BE2C (cell line): Measurements from ENCODE around the gene TAF12.

Experiments
- DNase-seq: peaks from one replicate; pipeline ENCODE4 v3.0.0-alpha.2; 2020
- H3K27me3 ChIP-seq: fragments of 250-450 bp; sonication (Bioruptor Pico); 2 replicates; pipeline ENCODE4 v1.5.1; 2020; ENCODE audit warnings: mild to moderate bottlenecking
- H3K36me3 ChIP-seq: fragments of 250-450 bp; sonication (Bioruptor Pico); 2 replicates; pipeline ENCODE4 v1.5.1; 2020; ENCODE audit warnings: mild to moderate bottlenecking
- H3K4me1 ChIP-seq: fragments of 250-450 bp; sonication (Bioruptor Pico); 2 replicates; pipeline ENCODE4 v1.5.1; 2020
- H3K4me3 ChIP-seq: 2 replicates; pipeline ENCODE4 v1.5.1; 2011; ENCODE audit warnings: low read depth, low read length
- H3K9me3 ChIP-seq: fragments of 250-450 bp; sonication (Bioruptor Pico); 2 replicates; pipeline ENCODE4 v1.5.1; 2020
- CTCF ChIP-seq: IDR thresholded peaks from 2 replicates; pipeline ENCODE4 v1.5.1; 2012; ENCODE audit warnings: mild to moderate bottlenecking, low read depth, low read length

Gene TAF12

GRCh38 chr1:28671254-28671780 is 28.4 kb upstream of the TAF12 start:
- Histone ChIP-seq H3K9me3 (no peaks in the 10 kb centered on the region), H3K4me3 (no peak overlapping the region), H3K36me3 (no peaks in the 10 kb centered on the region), H3K4me1 (no peaks in the 10 kb centered on the region), H3K27me3 (no peaks in the 10 kb centered on the region)
- TF ChIP-seq CTCF, result no peak
- no peak for DNase-seq

- DNase-seq, result peak; percentile 40
- no peaks in the 10 kb centered on the region for H3K36me3 ChIP-seq
- no peaks in the 10 kb centered on the region for H3K9me3 ChIP-seq
- peak overlapping the region; percentile 73 for H3K4me3 ChIP-seq
- TF ChIP-seq CTCF, result no peak
- H3K4me1 ChIP-seq, result no peaks in the 10 kb centered on the region
- no peaks in the 10 kb centered on the region for H3K27me3 ChIP-seq
Observed at GRCh38 chr1:28668956-28669723, 26.3 kb upstream of the TAF12 start.

GRCh38 chr1:28668191-28668955 is 25.5 kb upstream of the TAF12 start, which contains the start of gene GMEB1:
GMEB1 (plus strand) TSS chr1:28668784; CDS start chr1:28683613, 14,829 bp downstream.
- TF ChIP-seq CTCF, result no peak
- Histone ChIP-seq H3K4me3 (peak within 1 kb of the TSS; percentile 73), H3K27me3 (no peaks in the 10 kb centered on the region), H3K9me3 (no peaks in the 10 kb centered on the region), H3K36me3 (no peaks in the 10 kb centered on the region), H3K4me1 (no peaks in the 10 kb centered on the region)
- peak; percentile 83 for DNase-seq

- H3K9me3 ChIP-seq, result no peaks in the 10 kb centered on the region
- no peak for TF ChIP-seq CTCF
- no peaks in the 10 kb centered on the region for H3K4me1 ChIP-seq
- DNase-seq, result no peak
- no peaks in the 10 kb centered on the region for H3K27me3 ChIP-seq
- H3K4me3 ChIP-seq, result no peak overlapping the region
- H3K36me3 ChIP-seq, result no peaks in the 10 kb centered on the region
Observed at GRCh38 chr1:28666806-28667205, 23.9 kb upstream of the TAF12 start.

- DNase-seq, result no peak
- Histone ChIP-seq H3K27me3 (no peaks in the 10 kb centered on the region), H3K9me3 (no peaks in the 10 kb centered on the region), H3K36me3 (no peaks in the 10 kb centered on the region), H3K4me1 (no peaks in the 10 kb centered on the region), H3K4me3 (no peak overlapping the region)
- TF ChIP-seq CTCF, result no peak
Observed at GRCh38 chr1:28663871-28664470, 21.1 kb upstream of the TAF12 start.
